HG03066 (cell line): ENCODE results near the gene PIANP.

ENCODE experiments used
- ATAC-seq: cut with Tn5 transposase; IDR thresholded peaks from one replicate; pipeline ENCODE4 v1.9.1; 2021; ENCODE audit warnings: low read depth; ENCODE audit not compliant: unreplicated experiment

PIANP gene

DNA sequence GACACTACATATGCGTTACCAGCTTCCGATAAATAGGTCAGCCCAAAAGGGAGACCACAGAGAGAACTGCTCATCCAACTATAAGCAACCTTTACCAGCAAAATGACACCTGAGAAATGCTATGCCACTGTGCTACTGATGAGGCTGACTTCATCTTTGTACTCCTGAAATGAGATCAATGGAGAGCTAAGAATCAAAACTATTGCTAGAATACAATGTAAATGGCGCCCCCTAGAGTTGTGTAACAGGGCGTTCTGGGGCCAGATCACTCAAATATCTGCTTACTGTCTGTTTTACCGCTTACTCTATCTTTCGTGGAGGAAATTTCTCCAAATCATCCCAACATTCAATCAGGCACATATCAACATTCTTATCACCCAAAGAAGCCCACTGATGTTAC, 16.0 kb downstream of the PIANP start:
- no peak for ATAC-seq

DNA sequence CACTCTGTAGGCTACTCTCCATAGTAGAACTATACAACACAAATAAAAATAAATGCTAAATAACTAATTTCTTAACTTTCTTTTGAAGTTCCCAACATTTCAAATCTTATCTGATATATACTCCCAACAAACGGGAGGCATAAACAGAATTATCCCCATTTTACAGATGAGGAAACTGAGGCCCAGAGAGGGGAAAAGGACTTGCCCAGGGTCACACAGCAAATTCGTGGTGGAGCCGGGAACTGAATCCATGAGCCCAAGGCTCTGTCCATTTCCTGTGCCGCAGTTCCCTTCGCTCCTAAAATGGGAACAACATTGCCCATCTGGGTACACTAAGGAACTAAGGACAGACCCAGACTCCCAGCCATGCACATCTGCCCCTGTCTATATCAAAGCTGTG, 23.7 kb downstream of the PIANP start:
- ATAC-seq, result no peak

DNA sequence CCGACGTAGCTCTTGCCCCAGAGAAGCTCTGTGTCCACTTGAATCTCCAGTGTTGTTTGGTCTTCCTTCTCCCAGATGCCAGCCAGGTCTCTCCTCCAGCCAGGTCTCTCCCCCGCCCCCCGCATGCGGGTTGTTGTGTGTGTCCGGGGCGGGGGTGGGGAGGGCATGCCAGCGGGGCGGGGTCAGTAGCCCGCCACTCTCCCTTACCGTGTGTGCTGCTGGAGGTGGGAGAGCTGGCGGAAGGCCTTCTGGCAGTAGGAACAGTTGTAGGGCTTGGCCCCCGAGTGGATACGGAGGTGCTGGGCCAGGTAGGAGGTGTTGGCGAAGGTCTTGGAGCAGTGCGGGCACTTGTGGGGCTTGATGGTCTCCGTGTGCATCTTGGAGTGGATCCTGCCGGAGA, 28.5 kb downstream of the PIANP start:
- no peak for ATAC-seq

DNA sequence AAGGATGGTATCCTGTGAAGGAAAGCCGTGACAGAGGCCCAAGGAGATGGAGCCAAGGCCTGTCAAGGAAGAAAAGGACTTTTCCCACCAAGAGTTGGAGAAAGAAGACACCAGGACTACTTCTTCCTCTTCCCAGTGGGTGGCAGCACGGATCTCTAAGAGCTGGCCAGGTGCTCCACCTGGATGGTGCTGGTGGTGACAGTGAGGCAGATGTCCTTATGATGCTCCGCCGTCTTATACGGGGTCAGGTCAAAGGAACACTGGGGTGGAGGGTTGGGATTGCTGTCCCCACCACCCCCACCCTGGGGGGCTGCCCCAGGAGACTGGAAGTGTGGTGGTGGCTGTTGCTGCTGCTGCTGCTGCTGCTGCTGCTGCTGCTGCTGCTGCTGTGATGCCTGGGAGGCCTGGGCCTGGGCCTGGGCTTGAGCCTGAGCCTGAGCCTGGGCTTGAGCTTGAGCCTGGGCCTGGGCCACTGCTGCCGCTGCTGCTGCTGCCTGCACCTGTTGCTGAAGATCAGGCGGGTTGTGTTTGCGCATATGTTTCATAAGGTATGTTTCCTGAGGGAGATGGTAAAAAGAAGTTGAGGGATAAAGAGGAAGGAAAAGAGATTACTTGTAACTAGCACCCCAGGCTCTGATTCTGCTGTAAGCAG, 32.9 kb downstream of the PIANP start:
- ATAC-seq, result no peak

DNA sequence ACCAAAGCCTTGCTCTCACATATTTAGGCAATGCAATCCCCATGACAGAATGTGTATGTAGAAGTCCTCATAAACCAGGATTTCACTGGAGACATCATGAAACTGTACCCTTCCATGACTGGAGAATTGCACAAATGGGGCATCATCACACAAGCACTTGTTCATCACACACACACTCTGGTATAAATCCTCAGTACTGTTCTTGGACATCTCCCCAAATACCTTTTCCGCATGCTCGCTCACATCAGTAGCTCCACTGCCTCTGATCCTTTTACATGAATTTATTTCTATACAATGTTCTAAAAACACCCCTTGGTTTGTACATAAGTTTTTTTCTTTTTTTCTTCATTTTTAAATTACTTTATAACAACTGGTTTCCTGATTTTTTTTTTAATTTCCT, 34.4 kb downstream of the PIANP start:
- ATAC-seq, result no peak

DNA sequence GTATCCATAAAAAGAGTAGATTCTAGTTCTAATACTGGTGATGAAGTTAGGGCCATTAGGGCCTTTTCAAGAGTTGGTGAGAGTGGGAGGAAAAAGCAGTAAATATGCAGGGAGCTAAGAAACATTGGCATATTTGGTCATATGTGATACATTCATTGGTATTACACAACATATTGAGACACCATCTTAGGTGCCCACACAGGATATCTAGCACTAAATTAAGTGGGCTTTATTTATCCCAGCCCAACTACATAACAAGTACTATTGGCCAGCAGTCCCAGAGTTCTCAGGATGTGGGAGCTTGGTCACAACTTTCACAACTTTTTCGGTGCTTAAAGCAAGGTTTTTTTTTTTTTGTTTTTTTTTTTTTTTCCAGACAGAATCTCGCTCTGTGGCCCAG, 35.7 kb downstream of the PIANP start:
- no peak for ATAC-seq

DNA sequence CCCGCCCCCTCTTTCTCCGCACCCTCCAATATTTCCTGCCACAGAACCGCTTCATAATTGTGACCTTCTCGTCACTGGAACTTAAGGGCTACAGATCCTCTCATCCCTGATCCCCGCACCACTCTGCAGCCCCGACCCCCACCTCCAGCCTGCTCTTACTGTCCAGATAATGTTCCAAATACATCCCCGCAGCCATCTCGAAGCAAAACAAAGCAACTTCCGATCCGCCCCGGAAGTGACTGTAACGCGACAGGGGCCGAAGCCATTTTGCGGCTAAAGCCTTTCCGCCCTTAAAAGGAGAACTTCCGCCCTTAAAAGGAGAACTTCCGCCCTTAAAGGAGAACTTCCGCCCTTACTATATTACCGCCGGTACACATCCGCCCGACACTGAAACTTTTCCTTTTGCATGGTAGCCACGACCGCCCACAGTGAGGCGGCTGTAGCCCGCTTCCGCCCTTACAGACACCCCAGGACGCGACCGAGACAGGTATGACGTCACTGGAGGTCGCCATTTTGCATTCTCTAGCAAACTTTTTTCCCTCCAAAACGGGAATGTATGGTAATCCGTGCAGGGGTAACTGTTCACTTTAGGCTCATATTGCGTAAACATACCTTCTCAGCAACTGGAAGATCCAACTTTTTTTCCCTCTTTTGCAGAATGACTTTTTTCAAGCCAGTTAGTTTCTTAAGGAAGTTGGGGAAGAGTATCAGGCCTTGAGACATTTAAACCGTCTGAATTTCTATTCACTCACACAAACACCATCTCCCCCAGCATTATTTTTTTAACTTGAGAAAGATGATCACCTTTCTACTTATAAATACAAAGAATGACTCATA, 37.5 kb downstream of the PIANP start, which contains the start of gene ING4:
Gene ING4, minus strand, starts transcription at position 214 of the 837 bp plus-strand sequence. Its CDS starts 18 bp downstream, at position 196.
- ATAC-seq, result peak; percentile 99

DNA sequence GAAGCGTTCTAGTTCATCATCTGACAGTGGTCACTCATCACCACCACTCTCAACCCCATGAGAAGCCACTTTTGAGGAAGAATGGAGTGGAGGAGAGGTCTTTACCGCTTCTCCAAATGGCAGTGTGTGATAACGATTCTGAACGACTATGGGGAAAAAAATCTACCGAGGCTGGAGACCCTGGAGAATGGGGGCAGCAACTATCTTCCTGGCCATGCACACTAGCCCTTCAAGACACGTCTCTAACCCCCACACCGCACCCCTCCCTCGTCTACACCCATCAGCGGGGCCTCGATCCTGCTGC, 38.1 kb downstream of the PIANP start:
- peak; percentile 29 for ATAC-seq

DNA sequence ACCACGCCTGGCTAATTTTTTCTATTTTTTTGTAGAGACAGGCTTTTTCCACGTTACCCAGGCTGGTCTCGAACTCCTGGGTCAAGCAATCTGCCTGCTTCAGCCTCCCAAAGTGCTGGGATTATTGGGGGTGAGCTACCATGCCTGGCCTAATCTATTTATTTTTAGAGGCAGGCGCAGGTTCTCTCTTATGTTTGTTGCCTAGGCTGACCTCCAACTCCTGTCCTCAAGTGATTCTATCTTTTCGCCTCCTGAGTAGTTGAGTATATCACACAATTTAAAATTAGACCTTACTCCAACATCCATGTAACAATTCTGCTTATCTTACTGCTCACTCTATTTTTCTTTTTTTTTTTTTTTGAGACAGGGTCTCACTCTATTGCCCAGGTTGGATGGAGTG, 46.6 kb downstream of the PIANP start:
- ATAC-seq, result no peak

DNA sequence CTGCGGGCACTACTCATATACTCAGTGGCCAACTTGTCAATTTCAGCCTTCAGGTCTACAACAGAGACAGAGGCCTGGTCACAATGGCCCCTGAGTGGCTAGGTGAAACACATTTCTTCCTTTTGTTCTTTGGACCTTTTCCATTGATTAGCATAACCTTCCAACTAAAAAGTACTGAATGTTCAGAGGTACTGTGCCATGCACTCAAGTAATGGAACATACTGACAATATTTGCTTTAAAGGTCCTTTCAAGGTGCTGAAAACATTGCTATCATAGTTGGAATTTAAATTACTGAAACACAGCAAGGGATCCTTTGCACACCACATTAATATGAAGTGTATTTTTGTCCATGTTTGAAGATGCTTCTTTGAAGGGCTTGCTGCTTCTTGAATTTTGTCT, 47.3 kb downstream of the PIANP start:
- no peak for ATAC-seq

DNA sequence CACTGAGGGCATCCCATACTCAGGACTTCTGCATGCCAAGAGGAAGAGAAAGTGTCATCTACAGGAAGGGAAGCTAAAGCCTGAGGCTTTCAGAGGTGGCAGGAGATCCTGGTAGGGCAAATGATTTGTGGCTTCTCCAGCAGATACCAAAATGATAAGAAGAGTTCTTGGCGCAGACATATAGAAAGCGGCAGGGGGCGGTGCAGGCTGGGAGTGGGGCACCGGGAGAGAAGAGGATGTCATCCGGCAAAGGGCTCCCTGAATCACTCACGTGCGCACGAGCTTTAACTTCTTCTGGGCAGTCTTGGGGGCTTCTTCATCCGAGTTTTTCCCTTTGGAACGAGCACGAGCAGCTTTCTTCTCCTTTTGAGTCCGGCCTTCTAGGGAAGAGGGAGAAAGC, 48.2 kb downstream of the PIANP start:
- no peak for ATAC-seq

DNA sequence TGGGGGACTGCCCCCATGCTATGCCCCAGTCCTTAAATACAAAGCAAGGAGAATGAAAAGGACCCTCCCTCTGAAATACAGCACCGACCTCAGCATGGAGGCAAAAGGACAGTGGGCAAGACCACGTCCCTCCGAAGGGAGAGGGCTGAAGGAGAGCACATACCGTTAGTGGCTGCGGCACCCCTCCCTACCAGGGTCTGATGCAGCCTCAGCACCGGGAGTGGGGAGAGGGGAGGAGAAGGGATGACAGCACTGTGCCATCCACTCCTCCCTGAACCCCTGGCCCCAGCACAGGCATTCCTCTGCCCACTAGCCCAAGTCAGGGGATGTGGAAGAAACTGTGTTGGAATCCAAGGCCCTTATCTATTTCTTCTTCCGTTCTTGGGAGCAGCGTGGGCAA, 49.8 kb downstream of the PIANP start:
- no peak for ATAC-seq

DNA sequence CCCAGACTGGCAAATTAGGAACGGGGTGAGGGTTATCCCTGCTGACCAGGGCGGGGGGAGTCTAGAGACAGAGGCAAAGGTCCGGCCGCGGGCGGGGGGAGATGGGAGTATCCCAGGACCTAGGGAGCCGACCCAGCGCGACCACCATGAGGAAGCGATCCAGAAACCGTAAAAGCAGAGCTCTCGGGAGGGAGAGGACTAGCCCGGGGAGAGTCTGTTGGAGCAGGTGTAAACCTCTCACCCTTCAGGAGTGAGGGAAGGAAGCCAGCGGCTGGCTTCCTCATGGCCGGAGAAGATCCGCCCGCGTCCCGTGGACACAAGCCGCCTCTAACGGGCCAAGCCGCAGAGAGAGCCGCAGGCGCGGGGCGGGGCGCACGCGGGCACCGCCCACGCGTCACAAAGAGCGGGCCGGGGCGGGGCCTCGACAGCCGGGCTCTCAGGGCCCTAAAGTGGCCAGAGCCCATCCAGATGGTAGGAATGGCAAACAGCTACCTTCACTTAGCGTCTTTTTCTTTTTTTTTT, 53.5 kb downstream of the PIANP start, which contains the start of gene ACRBP:
Gene ACRBP, minus strand, starts transcription at position 350 of the 522 bp plus-strand sequence. Its CDS starts 66 bp downstream, at position 284.
- no peak for ATAC-seq

DNA sequence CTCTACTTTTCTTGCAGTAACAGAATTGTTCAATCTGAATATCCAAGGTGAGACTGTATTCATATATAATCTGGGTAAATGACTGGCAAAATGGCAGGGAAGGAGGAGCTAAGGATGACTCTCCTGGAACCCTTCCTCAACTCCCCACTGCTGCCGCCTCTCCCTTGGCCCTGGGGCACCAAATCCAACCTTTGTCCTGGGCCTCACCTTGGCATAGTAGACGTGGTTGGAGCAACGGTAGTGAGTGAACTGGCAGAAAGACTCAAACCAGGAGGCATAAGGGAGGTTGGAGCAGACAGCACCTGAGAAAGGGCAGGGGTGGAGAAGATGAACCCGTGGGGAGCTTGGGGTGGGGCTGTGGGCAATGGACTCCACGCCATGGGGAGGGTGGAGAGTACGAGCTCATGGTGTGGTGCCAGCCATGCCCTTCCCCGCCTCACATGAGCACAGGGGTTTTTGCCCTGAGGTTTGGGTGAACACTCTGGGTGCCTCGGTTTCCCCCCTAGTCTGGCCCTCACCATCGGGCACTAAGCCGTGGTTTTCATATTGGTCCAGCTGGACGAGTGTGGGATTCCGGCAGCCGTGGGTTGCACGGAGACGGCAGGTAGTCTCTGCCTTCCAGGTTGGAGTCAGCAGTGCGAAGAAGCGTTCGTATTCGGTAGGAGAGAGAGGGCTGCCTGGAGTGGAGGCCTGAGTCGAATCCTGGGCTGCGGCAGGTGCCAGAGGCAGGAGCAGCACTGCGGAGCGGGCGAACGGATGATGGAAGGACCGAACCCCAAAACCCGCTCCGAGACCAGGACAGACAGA, 54.1 kb downstream of the PIANP start:
- ATAC-seq, result no peak

DNA sequence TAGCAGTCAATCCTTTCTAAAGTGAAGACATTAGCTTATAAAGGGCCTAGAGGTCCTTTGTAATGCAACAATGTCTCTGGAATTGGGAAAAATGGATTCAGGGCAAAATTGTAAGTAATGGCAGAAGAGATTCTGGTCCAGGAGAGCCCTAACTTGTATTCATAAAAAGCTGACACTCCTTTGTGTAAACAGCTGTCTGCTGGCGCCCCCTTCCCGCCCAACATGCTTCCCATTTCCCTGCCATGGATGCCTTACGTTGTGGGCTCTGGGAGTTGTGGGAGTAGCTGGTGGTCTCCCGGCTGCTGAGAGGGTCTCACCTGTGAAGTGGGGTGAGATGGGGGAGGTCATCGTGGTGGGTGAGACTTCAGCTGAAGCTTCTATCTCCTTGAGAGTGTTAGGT, 55.7 kb downstream of the PIANP start:
- ATAC-seq, result no peak

DNA sequence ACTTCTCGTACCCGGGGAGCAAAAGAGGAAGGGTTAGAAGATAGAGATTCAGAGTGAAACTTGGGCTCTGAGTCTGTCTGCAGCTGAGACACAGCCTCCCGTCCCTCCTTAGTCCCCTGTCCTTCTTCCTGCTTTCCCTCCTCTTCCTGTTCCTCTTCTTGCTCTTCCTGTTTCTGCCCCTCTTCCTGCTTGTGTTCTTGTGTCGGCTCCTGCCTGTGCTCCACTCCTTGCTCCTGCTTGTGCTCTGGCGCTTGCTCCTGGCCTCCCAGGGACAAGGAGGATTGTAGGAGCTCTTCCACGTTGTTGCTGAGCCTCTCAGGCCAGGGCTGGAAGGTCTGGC, 56.4 kb downstream of the PIANP start:
- ATAC-seq, result no peak
